K562 (cell line): Measurements from ENCODE around the gene BHLHE40. TPM values are rescaled to one million over a fixed set of nuclear protein-coding genes. Genes with fewer than 3 reads are reported as not detected.

Experiments used
- ARHGAP35 ChIP-seq: fragments of 450-650 bp; IDR thresholded peaks from 2 replicates; pipeline ENCODE4 v1.6.1; 2018; ENCODE audit not compliant: partially characterized antibody
- ARNT ChIP-seq, 2 experiments: fragments of 450-650 bp; IDR thresholded peaks; 2 replicates each; pipeline ENCODE4 v1.6.1; 2016; ENCODE audit warnings: mild to moderate bottlenecking in 1 of 2
- MIER1 ChIP-seq: fragments of 450-650 bp; IDR thresholded peaks from 2 replicates; pipeline ENCODE4 v1.6.1; 2016; ENCODE audit warnings: antibody characterized with exemption, mild to moderate bottlenecking, low read depth
- SMARCA4 ChIP-seq: fragments of 450-650 bp; IDR thresholded peaks from 2 replicates; pipeline ENCODE4 v1.6.1; 2016
- TBL1XR1 ChIP-seq, 2 experiments: IDR thresholded peaks; 2 replicates each; pipeline ENCODE4 v1.6.1; 2012; ENCODE audit warnings: improper control_type of control experiment in 2 of 2, low read length in 2 of 2, mild to moderate bottlenecking in 1 of 2
- TEAD2 ChIP-seq: fragments of 450-650 bp; IDR thresholded peaks from 2 replicates; pipeline ENCODE4 v1.6.1; 2016; ENCODE audit warnings: missing genetic modification characterization, control low read depth, missing compliant biosample characterization
- VEZF1 ChIP-seq: fragments of 200-800 bp; sonication (Bioruptor generic); IDR thresholded peaks from 2 replicates; pipeline ENCODE4 v1.6.1; 2017; ENCODE audit warnings: missing genetic modification characterization, missing compliant biosample characterization
- ZNF311 ChIP-seq: fragments of 250-450 bp; sonication (Bioruptor Pico); IDR thresholded peaks from 2 replicates; pipeline ENCODE4 v1.4.0; 2020; ENCODE audit warnings: mild to moderate bottlenecking, moderate library complexity
- ZNF561 ChIP-seq: fragments of 450-650 bp; formaldehyde crosslinking; conservative IDR thresholded peaks from 2 replicates; pipeline ENCODE4 v1.4.0; 2020; ENCODE audit warnings: mild to moderate bottlenecking, moderate library complexity
- polyA plus RNA-seq, 8 experiments: library from polyadenylated mRNA; depleted of rRNA in 4 of 8; stranded (reverse) in 5 of 8; unstranded in 3 of 8; fragments of >200 nt; fragmentation: Nextera tagmentation in 2 of 8; fragmentation: Illumina TruSeq in 1 of 8; extraction: Ambion mirVana in 2 of 8; extraction: Trizol in 1 of 8; gene quantifications; 2 replicates each; pipeline versions ENCODE4 v1.2.1 to v1.2.3, GENCODE V29; 2011 to 2014; ENCODE audit warnings: inconsistent platforms in 1 of 8, missing spikeins in 1 of 8
- total RNA-seq, 7 experiments: library from RNA; depleted of rRNA in 6 of 7; stranded (reverse); fragments of >200 nt in 6 of 7; fragmentation: Illumina TruSeq in 2 of 7; extraction: Trizol in 2 of 7; gene quantifications; 2 replicates each; pipeline versions ENCODE4 v1.2.1 to v1.2.3, GENCODE V29; 2011 to 2021; ENCODE audit warnings: low replicate concordance in 1 of 7
- TF ChIP-seq, protein P1 (sequence below): fragments of 450-650 bp; IDR thresholded peaks from 2 replicates; pipeline ENCODE4 v1.6.1; 2016; ENCODE audit warnings: missing biosample characterization, missing genetic modification characterization
- TF ChIP-seq, protein P2 (sequence below): IDR thresholded peaks from 3 replicates; pipeline ENCODE4 v1.6.1; 2011; ENCODE audit warnings: borderline replicate concordance, mild to moderate bottlenecking, moderate library complexity; ENCODE audit not compliant: insufficient read length; ENCODE audit errors: extremely low read depth
- TF ChIP-seq, protein P3 (sequence below), 2 experiments: fragments of 450-650 bp; formaldehyde crosslinking in 1 of 2; IDR thresholded peaks; 2 replicates each; pipeline versions ENCODE4 v1.4.0 to v1.6.1; 2014 to 2020; ENCODE audit warnings: mild to moderate bottlenecking in 2 of 2, borderline replicate concordance in 1 of 2, low read depth in 1 of 2

BHLHE40 gene
- total and polyA plus RNA-seq, 9 of the 15 experiments (the other 6 are each of a cell fraction or from before 2014, with no cell fraction given) = 12.0 to 83.9 (median 31.4) TPM

DNA sequence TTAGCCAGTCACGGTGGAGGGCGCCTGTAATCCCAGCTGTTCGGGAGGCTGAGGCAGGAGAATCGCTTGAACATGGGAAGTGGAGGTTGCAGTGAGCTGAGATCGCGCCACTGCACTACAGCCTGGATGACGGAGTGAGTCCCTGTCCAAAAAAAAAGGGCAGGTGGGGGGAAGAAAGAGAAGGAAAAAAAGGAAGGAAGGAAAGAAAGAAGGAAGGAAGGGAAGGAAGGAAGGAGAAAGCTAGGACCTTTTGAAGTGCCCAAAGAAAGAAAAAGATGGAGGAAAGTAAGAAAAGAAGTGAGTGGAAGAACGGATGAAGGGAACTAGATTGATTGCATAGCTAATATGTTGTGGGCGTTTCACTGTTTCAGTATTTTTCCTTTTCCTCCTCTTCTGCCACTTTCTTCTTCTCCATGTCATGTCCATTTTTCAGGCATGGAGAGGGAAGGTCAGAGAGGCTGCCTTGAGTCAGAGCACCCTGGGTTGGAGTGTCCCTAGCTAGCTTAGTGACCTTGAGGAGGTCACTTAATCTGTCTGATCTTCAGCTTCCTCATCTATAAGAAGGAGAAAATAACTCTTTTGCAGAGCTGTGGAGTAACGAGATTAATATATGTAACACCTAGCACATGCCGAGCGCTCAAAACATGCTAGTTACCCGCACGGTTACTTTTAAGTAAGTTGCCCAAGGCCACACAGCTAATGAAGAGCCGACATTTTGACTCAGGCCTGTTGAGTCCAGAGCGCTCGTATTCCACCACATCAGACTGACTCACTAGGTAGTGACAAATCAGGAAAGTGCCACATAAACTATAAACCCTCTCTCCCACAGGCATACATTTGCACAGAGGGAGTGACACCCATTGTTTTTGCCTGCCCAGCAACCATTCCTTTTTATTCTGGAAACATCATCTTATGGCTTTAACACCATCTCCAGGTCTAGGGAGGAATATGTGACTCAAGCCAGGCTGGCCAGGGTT is 42.2 kb downstream of the BHLHE40 start (continued):
- TF ChIP-seq VEZF1 (CRISPR knock-in tag) (no peak), ARHGAP35 (peak; percentile 71), ARNT (IDR thresholded peaks at IDR 0.05) (peak in 1 of 2 experiments; percentile 67; a peak in 1 of 4 replicates), SMARCA4 (peak; percentile 47; the same call in 1 of the 2 replicates), ZNF561 (no peak), TBL1XR1 (IDR thresholded peaks at IDR 0.05; ENCODE audit: low read length in 2 of 2) (no peak), MIER1 (no peak), TEAD2 (tag) (peak; percentile 25; the same call in 1 of the 2 replicates), ZNF311 (CRISPR knock-in tag) (no peak)
- TF ChIP-seq, protein P1, sequence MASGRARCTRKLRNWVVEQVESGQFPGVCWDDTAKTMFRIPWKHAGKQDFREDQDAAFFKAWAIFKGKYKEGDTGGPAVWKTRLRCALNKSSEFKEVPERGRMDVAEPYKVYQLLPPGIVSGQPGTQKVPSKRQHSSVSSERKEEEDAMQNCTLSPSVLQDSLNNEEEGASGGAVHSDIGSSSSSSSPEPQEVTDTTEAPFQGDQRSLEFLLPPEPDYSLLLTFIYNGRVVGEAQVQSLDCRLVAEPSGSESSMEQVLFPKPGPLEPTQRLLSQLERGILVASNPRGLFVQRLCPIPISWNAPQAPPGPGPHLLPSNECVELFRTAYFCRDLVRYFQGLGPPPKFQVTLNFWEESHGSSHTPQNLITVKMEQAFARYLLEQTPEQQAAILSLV (tag) = peak; percentile 39; the same call in 1 of the 2 replicates
- TF ChIP-seq, protein P2, sequence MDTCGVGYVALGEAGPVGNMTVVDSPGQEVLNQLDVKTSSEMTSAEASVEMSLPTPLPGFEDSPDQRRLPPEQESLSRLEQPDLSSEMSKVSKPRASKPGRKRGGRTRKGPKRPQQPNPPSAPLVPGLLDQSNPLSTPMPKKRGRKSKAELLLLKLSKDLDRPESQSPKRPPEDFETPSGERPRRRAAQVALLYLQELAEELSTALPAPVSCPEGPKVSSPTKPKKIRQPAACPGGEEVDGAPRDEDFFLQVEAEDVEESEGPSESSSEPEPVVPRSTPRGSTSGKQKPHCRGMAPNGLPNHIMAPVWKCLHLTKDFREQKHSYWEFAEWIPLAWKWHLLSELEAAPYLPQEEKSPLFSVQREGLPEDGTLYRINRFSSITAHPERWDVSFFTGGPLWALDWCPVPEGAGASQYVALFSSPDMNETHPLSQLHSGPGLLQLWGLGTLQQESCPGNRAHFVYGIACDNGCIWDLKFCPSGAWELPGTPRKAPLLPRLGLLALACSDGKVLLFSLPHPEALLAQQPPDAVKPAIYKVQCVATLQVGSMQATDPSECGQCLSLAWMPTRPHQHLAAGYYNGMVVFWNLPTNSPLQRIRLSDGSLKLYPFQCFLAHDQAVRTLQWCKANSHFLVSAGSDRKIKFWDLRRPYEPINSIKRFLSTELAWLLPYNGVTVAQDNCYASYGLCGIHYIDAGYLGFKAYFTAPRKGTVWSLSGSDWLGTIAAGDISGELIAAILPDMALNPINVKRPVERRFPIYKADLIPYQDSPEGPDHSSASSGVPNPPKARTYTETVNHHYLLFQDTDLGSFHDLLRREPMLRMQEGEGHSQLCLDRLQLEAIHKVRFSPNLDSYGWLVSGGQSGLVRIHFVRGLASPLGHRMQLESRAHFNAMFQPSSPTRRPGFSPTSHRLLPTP = no peak
- TF ChIP-seq, protein P3, sequence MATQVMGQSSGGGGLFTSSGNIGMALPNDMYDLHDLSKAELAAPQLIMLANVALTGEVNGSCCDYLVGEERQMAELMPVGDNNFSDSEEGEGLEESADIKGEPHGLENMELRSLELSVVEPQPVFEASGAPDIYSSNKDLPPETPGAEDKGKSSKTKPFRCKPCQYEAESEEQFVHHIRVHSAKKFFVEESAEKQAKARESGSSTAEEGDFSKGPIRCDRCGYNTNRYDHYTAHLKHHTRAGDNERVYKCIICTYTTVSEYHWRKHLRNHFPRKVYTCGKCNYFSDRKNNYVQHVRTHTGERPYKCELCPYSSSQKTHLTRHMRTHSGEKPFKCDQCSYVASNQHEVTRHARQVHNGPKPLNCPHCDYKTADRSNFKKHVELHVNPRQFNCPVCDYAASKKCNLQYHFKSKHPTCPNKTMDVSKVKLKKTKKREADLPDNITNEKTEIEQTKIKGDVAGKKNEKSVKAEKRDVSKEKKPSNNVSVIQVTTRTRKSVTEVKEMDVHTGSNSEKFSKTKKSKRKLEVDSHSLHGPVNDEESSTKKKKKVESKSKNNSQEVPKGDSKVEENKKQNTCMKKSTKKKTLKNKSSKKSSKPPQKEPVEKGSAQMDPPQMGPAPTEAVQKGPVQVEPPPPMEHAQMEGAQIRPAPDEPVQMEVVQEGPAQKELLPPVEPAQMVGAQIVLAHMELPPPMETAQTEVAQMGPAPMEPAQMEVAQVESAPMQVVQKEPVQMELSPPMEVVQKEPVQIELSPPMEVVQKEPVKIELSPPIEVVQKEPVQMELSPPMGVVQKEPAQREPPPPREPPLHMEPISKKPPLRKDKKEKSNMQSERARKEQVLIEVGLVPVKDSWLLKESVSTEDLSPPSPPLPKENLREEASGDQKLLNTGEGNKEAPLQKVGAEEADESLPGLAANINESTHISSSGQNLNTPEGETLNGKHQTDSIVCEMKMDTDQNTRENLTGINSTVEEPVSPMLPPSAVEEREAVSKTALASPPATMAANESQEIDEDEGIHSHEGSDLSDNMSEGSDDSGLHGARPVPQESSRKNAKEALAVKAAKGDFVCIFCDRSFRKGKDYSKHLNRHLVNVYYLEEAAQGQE (IDR thresholded peaks at IDR 0.05; ENCODE audit: borderline replicate concordance) = peak; percentile 15; the same call in 1 of the 2 replicates
- TF ChIP-seq, protein P3 (CRISPR knock-in tag; IDR thresholded peaks at IDR 0.05; ENCODE audit: low read depth) = no peak
